Measurements from ENCODE around the gene ECE2. TPM values are rescaled to one million over a fixed set of nuclear protein-coding genes. Genes with fewer than 3 reads are reported as not detected.

ECE2 gene
- total and polyA plus RNA-seq, 8 donors = 0.45 to 2.9 TPM; not detected in 6

DNA sequence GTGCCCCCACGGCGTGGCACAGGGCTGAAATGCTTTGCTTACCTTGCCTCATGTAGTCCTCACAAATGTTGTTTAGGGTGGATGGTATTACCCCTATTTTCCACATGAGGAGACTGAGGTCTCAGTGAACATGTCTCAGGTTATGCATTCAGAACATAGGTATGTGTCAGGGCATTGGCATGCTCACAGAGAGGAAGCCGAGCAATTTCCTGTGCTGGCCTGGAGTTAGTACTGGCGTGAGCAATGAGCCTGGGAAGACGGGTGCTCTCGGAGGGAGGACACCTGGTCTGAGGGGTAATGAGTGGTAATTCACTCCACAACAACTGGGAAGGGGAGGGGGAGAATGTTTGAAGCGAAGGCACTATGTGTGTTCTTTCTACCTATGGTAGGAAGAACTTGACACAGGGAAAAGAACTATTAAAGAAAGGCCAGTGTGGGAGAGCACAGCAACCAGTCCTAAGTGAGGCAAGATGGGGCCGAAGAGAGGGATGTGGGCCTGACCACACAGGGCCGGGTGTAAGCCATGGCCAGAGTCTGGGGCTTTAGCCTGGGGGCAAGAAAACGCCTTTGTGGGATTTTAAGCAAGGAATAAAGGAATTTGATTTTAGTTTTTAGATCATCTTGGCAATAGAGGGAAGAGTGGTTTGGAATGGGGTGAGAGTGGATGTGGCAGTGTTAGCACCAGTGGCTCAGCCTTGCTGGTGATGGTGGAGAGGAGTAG is 56.7 kb downstream of the ECE2 start:
- Histone ChIP-seq H3K36me3 (peaks cover 71 to 79% (median 78%) of the 10 kb centered on the region in 4 donors), H3K27me3 (no peaks in the 10 kb centered on the region), H3K9me3 (no peaks in the 10 kb centered on the region), H3K27ac (peak overlapping the region in 4 of 5 donors; percentile 24 to 99 (median 78)), H3K4me3 (no peak overlapping the region), H3K4me1 (peaks cover 15 to 56% (median 22%) of the 10 kb centered on the region in 4 donors)
- intact Hi-C loops (cut with DNase I; ENCODE audit: low total_unique reads) = no loop called here
- WGBS, 5 donors = 73 to 85% (median 79%) methylated on average over 10 of the region's 10 CpGs
- TF ChIP-seq POLR2AphosphoS5 (IDR thresholded peaks at IDR 0.05) (peak in 1 of 3 donors; percentile 16), EP300 (IDR thresholded peaks at IDR 0.05) (no peak)
- no peak for DNase-seq

DNA sequence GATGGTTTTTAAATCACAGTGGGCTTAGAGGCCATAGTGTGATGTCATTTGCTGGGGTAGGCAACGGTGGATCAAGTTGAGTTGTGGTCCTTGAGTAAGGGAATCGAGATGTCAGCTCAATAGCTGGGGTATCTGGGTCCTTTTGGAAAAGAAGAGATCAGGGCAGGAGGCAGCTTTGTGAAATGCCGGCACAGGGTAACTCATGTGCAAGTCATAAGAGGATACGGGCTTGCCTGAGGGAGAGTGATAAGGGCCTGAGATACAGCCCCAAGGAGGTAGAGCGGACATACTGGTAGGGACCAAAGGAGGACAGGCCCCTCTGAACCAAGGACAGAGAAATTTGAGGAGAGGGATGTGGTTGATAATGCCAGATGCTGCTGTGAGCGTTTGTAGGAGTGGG is 57.4 kb downstream of the ECE2 start:
- H3K9me3 ChIP-seq = no peaks in the 10 kb centered on the region
- intact Hi-C loops (cut with DNase I; ENCODE audit: low total_unique reads) = no loop called here
- H3K4me1 ChIP-seq = peaks cover 21 to 63% (median 28%) of the 10 kb centered on the region in 4 donors
- TF ChIP-seq POLR2A (IDR thresholded peaks at IDR 0.05) (no peak), POLR2AphosphoS5 (IDR thresholded peaks at IDR 0.05) (no peak), CTCF (IDR thresholded peaks at IDR 0.05) (no peak), EP300 (IDR thresholded peaks at IDR 0.05) (no peak)
- H3K27ac ChIP-seq = peak overlapping the region in 4 of 5 donors; percentile 24 to 99 (median 78)
- DNase-seq = no peak
- H3K4me3 ChIP-seq = no peak overlapping the region
- 72 to 79% (median 78%) methylated on average over 6 of the region's 6 CpGs for WGBS, 5 donors
- H3K27me3 ChIP-seq = no peaks in the 10 kb centered on the region
- H3K36me3 ChIP-seq = peaks cover 65 to 72% (median 72%) of the 10 kb centered on the region in 4 donors

DNA sequence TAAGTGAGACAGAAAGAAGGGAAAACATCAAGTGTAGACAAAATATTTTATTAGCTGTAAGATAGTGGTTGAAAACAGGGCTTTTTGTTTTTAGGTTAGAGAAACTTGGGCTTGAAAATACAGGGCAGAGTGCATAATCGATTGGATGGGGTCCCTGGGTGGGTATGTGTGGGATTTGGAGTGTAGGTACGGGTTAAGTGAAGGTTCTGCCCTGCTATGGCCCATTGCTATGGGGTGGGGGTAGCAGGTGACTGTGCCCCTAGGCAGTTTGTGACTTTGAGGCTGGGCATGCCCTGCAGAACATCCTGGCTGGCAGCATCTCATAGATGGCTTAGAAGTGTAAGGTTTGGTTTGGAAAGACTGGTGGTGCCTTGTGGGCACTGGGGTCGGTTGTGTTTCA is 57.9 kb downstream of the ECE2 start:
- DNase-seq = no peak
- 74 to 84% (median 81%) methylated on average over 2 to 3 of the region's 3 CpGs for WGBS, 5 donors
- Histone ChIP-seq H3K36me3 (peaks cover 60 to 67% (median 66%) of the 10 kb centered on the region in 4 donors), H3K9me3 (no peaks in the 10 kb centered on the region), H3K27me3 (no peaks in the 10 kb centered on the region), H3K27ac (peak overlapping the region in 4 of 5 donors; percentile 21 to 99 (median 78)), H3K4me3 (no peak overlapping the region), H3K4me1 (peaks cover 26 to 68% (median 33%) of the 10 kb centered on the region in 4 donors)
- TF ChIP-seq POLR2AphosphoS5 (IDR thresholded peaks at IDR 0.05) (no peak), CTCF (IDR thresholded peaks at IDR 0.05) (no peak), EP300 (IDR thresholded peaks at IDR 0.05) (no peak), POLR2A (IDR thresholded peaks at IDR 0.05) (no peak)
- intact Hi-C loops (cut with DNase I; ENCODE audit: low total_unique reads) = no loop called here

DNA sequence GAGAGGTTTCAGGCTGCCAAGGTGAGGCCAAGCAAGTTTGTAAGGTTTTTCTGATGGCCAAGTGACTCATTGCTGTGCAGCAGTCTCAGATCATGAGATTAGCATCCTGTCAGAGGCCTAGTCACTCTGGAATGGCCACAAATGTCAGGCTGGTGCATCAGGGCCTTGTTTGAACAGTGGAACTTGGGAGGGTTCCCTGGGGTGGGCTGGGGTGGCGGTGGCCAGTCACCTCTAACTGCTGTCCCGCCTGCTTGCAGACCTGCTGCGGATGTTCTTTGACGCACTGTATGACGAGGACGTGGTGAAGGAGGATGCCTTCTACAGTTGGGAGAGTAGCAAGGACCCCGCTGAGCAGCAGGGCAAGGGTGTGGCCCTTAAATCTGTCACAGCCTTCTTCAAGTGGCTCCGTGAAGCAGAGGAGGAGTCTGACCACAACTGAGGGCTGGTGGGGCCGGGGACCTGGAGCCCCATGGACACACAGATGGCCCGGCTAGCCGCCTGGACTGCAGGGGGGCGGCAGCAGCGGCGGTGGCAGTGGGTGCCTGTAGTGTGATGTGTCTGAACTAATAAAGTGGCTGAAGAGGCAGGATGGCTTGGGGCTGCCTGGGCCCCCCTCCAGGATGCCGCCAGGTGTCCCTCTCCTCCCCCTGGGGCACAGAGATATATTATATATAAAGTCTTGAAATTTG is 58.8 kb downstream of the ECE2 start:
- Histone ChIP-seq H3K4me1 (peaks cover 34 to 77% (median 41%) of the 10 kb centered on the region in 4 donors), H3K27me3 (no peaks in the 10 kb centered on the region), H3K9me3 (no peaks in the 10 kb centered on the region), H3K4me3 (no peak overlapping the region), H3K36me3 (peaks cover 50 to 58% (median 57%) of the 10 kb centered on the region in 4 donors), H3K27ac (peak overlapping the region; percentile 43 to 99 (median 98))
- intact Hi-C loops (cut with DNase I; ENCODE audit: low total_unique reads) = no loop called here
- no peak for DNase-seq
- 66 to 78% (median 72%) methylated on average over 15 of the region's 15 CpGs for WGBS, 5 donors
- TF ChIP-seq POLR2AphosphoS5 (IDR thresholded peaks at IDR 0.05) (no peak), EP300 (IDR thresholded peaks at IDR 0.05) (no peak), CTCF (IDR thresholded peaks at IDR 0.05) (no peak), POLR2A (IDR thresholded peaks at IDR 0.05) (no peak)

Data from stomach (tissue), 9 donors.